ENCODE data around the gene KRTAP6-1.

The KRTAP6-1 gene

DNA sequence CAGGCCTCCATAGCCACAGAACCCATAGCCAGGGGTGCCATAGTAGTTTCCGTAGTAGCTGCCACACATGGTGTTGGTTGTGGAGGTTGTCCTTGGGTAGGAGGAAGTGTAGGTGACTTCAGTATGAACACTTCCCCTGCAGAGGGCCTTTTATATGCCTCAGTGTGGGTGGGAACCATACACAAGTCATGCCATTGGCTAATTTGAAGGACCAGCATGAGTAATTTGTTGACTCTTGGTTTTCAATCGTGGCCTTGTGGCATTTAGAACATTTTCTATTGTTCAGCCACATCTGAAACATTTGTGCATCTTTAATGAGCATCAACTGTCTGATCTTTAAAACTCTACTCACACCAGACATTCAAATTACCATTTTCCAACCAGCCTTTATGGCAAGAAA, at the start of gene KRTAP6-1:
Gene KRTAP6-1 (minus strand): TSS at position 95 of the 400 bp plus-strand sequence. CDS start 26 bp downstream, at position 69.
- DNase-seq (ENCODE audit: low spot score) = no peak

DNA sequence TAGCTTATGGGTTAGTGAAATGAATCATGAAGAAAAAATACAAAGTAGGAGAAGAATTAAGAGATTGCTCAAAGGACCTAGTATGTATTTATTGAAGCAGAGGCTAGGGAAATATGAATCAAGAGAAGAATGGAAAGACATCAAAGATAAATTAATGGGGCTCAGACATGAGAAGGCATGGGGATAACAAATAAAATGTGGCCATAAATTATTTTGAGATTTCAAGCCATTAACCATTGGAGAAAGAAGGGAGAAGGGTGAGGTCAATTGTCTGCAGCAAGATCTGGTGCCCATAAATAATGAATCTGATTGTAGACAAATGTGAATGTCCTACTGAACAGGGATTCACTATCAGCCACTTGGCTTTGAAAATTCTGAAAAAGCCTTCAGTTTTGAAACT, 39.2 kb upstream of the KRTAP6-1 start:
- DNase-seq (ENCODE audit: low spot score) = no peak

DNA sequence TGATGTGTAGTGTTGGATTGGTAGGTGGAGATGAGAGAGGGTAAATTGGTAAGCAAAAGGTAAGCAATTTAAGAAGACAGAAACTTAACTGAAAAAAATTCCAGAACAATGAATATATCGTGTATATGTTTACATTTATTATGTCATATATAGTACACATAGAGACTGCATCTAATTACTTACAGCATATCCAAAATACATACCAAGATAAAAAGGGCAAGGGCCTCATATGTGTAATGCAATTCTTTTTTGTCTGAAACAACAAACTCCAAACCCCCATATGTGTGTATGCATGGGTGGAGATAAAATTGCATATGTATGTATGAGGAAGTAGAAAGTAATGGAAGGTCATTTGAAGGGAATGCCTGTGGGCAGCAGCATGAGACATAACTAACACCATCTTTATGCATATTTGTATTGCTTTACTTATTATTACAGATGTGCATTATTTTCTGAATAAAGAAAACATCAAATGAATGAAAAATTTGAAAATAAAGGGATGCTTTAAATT, 33.2 kb upstream of the KRTAP6-1 start:
- no peak for DNase-seq (ENCODE audit: low spot score)

DNA sequence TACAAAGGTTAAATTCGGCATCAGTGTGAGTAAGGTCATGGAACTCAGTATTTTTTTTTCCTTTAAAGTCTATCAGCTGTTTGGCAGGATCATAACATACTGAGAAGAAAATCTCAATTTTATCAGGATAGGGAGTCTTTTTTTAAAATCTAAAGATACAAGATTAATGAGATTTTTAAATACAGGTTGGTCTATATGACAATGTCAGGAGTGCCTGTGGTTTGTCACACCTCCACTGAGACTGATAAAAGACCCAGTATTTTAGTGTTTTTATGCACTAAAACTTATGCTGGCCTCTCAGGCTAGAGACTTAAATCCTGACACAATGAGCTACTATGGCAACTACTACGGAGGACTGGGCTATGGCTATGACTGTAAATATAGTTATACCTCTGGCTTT, 28.8 kb upstream of the KRTAP6-1 start, which contains the start of gene KRTAP20-3:
Gene KRTAP20-3 (plus strand): TSS at position 301 of the 400 bp plus-strand sequence.
- no peak for DNase-seq (ENCODE audit: low spot score)

GRCh38 chr21:30638686-30639085, 25.0 kb upstream of the KRTAP6-1 start:
- DNase-seq (ENCODE audit: low spot score) = no peak

DNA sequence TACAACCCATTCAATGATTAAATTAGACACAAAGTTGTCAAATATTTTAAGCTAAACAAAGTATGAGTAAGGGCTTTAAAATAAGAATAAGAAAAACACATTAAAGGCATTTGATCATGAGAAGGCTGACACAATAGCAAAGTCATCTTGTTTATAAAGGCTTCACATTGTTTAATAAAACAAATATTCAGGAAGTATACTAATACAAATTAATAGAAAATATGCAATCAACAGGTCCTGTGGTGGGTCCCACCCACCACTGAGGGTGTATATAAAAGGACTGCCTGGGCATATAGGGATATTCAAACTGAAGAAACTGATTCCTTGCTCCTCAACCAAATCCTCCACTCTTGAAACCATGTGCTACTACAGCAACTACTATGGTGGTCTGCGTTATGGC, 21.2 kb upstream of the KRTAP6-1 start, which contains the start of gene KRTAP20-2:
Gene KRTAP20-2 (plus strand): TSS at position 301 of the 400 bp plus-strand sequence. CDS start 58 bp downstream, at position 359.
- DNase-seq (ENCODE audit: low spot score) = no peak

GRCh38 chr21:30629200-30629599, 15.5 kb upstream of the KRTAP6-1 start:
- DNase-seq (ENCODE audit: low spot score) = no peak

- DNase-seq (ENCODE audit: low spot score) = no peak
Observed at GRCh38 chr21:30628109-30628508, 14.4 kb upstream of the KRTAP6-1 start.

DNA sequence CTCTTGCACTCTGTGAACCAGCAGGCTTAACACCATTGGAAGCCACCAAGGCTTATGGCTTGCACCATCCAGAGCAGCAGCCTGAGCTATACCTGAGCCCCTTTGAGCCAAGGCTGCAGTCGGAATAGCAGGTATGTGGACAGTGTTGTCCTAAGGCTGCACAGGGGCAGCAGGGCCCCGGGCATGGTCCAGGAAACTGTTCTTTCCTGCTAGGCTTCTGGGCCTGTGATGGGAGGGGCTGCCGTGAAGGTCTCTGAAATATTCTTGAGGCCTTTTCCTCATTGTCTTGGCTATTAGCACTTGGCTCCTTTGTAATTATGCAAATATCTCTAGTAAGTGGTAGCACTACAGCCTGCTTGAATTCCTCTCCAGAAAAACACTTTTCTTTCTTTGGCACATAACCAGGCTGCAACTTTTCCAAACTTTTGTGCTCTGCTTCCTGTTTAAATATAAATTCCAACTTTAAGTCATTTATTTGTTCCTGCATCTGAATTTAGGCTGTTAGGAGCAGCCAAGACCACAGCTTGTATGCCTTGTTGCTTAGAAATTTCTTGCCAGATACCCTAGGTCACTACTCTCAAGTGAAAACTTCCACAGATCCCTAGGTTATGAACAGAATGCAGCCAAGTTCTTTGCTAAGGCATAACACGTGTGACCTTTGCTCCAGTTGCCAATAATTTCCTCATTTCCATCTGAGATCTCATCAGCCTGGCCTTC, 11.9 kb upstream of the KRTAP6-1 start:
- no peak for DNase-seq (ENCODE audit: low spot score)

GRCh38 chr21:30623362-30623761, 9.6 kb upstream of the KRTAP6-1 start:
- no peak for DNase-seq (ENCODE audit: low spot score)

GRCh38 chr21:30620522-30620921, 6.8 kb upstream of the KRTAP6-1 start, which contains the start of gene KRTAP20-4:
TSS of gene KRTAP20-4 (plus strand) at chr21:30620627.
- DNase-seq (ENCODE audit: low spot score) = no peak

- DNase-seq (ENCODE audit: low spot score) = no peak
Observed at GRCh38 chr21:30620080-30620479, 6.3 kb upstream of the KRTAP6-1 start.

GRCh38 chr21:30616125-30616524, 2.4 kb upstream of the KRTAP6-1 start, which contains the start of gene KRTAP20-1:
TSS of gene KRTAP20-1 (plus strand) at chr21:30616425. CDS start at chr21:30616455, 30 bp downstream.
- no peak for DNase-seq (ENCODE audit: low spot score)

DNA sequence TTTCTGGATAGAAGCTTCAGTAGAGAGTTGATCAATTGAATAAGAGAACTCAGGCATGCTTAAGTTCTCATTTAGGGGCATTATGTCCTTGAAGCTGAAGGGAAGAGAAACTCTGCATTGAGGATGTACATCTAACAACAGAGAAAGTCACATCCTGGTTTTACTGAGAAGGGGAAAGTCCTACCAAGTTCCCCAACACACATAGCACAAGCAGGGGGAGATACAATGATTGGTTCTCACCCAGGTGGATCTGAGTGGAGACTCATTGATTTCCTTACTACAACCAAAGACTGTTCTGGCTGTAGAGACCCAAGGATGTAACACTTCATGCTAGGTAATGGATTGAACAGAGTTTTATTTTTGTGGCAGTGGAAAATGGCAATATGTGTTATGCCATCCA, 1.5 kb upstream of the KRTAP6-1 start:
- DNase-seq (ENCODE audit: low spot score) = no peak

- no peak for DNase-seq (ENCODE audit: low spot score)
Observed at GRCh38 chr21:30612132-30612531, 1.6 kb downstream of the KRTAP6-1 start.

DNA sequence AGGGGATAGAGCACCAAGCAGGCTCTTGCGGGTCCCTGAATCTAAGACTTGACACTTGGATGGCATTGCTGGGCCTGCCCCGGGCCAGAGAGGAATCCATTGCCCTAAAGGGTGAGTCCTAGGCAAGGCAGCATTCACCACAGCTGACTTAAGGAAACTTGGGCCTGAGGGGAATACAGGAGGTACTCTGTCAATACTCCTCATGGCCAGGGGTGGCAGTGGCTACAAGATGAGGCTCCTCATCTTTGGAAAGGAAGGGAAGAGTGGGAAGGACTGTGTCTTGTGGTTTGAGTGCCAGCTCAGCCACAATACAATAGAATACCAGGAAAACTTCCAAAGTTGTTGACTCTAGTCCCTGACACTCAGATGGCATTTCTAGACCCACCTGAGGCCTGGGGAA, 7.8 kb downstream of the KRTAP6-1 start:
- no peak for DNase-seq (ENCODE audit: low spot score)

GRCh38 chr21:30600787-30601186, 12.9 kb downstream of the KRTAP6-1 start, which contains the start of gene KRTAP22-1:
TSS of gene KRTAP22-1 (plus strand) at chr21:30601087.
- no peak for DNase-seq (ENCODE audit: low spot score)

DNA sequence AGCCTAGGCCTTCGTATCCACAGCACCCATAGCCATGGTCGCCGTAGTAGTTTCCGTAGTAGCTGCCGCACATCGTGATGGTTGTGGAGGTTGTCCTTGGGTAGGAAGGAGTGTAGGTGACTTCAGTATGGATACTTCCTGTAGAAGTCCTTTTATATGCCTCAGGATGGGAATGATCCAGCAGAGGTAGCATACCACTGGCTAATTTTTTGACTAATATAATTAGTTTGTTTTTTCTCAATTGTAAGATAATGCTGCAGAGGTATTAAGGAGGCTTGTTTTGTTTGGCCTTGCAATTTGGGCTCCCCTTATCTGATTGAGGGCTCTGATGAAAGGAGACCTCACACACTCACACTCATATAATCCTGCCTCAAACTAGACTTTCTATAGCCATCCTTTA, 14.9 kb downstream of the KRTAP6-1 start, which contains the start of gene KRTAP6-2:
Gene KRTAP6-2 (minus strand): TSS at position 101 of the 400 bp plus-strand sequence. CDS start 28 bp downstream, at position 73.
- no peak for DNase-seq (ENCODE audit: low spot score)

DNA sequence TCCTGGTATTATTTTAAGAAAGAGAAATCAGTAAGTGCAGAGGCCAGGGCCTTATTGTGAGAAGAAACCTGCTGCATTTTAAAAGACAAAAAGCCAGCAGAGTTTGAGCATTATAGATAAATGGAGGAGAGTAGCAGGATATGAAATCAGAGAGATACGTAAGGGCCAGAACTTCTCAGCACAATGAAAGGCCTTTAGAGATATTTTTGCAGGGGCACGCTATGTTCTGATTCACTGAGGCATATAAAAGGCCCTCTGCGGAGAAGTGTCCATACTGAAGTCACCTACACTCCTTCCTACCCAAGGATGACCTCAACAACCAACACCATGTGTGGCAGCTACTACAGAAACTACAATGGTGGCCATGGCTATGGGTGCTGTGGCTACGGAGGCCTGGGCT, 21.6 kb downstream of the KRTAP6-1 start, which contains the start of gene KRTAP6-3:
Gene KRTAP6-3 (plus strand): TSS at position 301 of the 400 bp plus-strand sequence. CDS start 6 bp downstream, at position 307.
- no peak for DNase-seq (ENCODE audit: low spot score)

DNA sequence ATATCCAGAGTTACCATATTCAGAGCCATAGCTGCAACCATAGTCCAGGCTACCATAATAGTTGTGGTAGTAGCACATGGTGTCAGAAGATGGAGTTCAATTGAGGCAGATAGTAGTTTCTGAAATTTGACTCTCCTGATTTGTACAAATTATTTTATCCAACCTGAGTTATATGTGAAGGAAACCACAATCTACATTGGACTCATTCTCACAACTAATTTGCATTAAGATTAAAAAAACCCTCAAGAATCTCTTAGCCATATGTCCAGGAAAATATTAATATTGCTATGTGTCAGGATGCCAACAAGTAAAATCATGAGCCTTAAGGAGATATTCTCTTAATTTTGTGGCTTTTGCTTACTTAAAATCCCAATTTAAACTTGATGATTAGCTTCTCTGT, 23.4 kb downstream of the KRTAP6-1 start, which contains the start of gene KRTAP22-2:
Gene KRTAP22-2 (minus strand): TSS at position 101 of the 400 bp plus-strand sequence.
- no peak for DNase-seq (ENCODE audit: low spot score)

DNA sequence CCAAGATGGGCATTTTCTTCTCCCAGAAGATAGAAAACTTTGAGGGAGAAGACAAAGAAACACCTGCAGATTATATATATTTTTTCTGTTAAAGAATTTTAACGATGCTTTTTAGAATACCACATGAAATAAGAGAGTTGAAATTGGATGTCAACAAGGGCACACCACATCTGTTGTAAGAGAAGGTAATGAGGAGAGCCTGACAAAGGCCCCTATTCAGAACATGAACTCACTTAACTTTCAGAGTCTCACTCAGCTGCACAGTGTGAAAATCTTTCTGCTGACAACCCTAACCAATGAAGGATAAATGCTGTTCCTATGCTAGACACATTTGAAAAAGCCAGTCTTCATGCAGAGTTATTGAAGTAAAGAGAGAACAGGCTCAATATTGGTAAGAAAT, 30.9 kb downstream of the KRTAP6-1 start:
- DNase-seq (ENCODE audit: low spot score) = no peak

GRCh38 chr21:30580132-30580531, 33.6 kb downstream of the KRTAP6-1 start:
- no peak for DNase-seq (ENCODE audit: low spot score)

DNA sequence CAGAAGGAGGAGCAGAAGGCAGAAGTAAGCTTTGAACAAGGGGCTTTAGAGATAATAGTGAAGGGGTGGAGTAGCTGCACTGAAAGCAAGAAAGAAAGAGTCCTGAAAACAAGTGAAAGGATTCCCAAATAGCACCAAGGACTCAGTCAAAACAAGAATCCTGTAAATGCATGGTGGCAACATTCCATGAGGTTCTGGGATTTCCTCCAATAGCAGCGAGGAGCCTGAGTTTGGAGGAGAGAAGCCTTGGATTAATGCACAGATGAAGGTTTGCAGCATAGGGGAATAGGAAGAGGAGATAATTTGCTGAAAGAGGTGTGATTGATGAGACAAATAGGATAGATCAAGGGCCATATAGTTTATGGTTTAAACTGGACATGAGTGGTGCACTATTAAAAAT, 34.4 kb downstream of the KRTAP6-1 start:
- no peak for DNase-seq (ENCODE audit: low spot score)

All from iPS-NIHi11 (cell line).